Neural progenitor cell (in vitro differentiated cells): ENCODE measurements around the gene ZNF672. TPM values are rescaled to one million over a fixed set of nuclear protein-coding genes. Genes with fewer than 3 reads are reported as not detected.
"Not testable (repeated sequence)": the region's sequence is repeated elsewhere in the genome, so short reads cannot be mapped to it uniquely, and the experiment has no call there.

Source experiments
- DNase-seq: peaks from one replicate; pipeline ENCODE4 v3.0.0-alpha.2; 2016; ENCODE audit warnings: low spot score
- H2AFZ ChIP-seq: fragments of 200-600 bp; sonication (generic); replicated peaks from 2 replicates; pipeline ENCODE4 v1.6.1; 2016; ENCODE audit warnings: antibody characterized with exemption
- H3F3A ChIP-seq: fragments of 200-600 bp; sonication (generic); 2 replicates; pipeline ENCODE4 v1.6.1; 2016; ENCODE audit warnings: antibody characterized with exemption, low read depth
- H3K27ac ChIP-seq: fragments of 200-600 bp; sonication (generic); 2 replicates; pipeline ENCODE4 v1.5.1; 2016; ENCODE audit warnings: mild to moderate bottlenecking
- H3K27me3 ChIP-seq: fragments of 200-600 bp; sonication (generic); 2 replicates; pipeline ENCODE4 v1.6.1; 2016; ENCODE audit warnings: mild to moderate bottlenecking, moderate library complexity
- H3K36me3 ChIP-seq: fragments of 200-600 bp; sonication (generic); 2 replicates; pipeline ENCODE4 v1.5.1; 2016
- H3K4me1 ChIP-seq: fragments of 200-600 bp; sonication (generic); 2 replicates; pipeline ENCODE4 v1.6.1; 2016; ENCODE audit warnings: mixed run types
- H3K4me2 ChIP-seq: fragments of 200-600 bp; sonication (generic); 2 replicates; pipeline ENCODE4 v1.6.1; 2016
- H3K4me3 ChIP-seq: fragments of 200-600 bp; sonication (generic); 2 replicates; pipeline ENCODE4 v1.5.1; 2016
- H3K79me2 ChIP-seq: fragments of 200-600 bp; sonication (generic); 2 replicates; pipeline ENCODE4 v1.6.1; 2016; ENCODE audit warnings: low read depth
- H3K9ac ChIP-seq: fragments of 200-600 bp; sonication (generic); 2 replicates; pipeline ENCODE4 v1.6.1; 2016
- H3K9me3 ChIP-seq: fragments of 200-600 bp; sonication (generic); 2 replicates; pipeline ENCODE4 v1.5.1; 2016; ENCODE audit warnings: low read depth
- H4K20me1 ChIP-seq: fragments of 200-600 bp; sonication (generic); 2 replicates; pipeline ENCODE4 v1.6.1; 2016; ENCODE audit warnings: low read depth
- H3K27ac Mint-ChIP-seq: 3 replicates; pipeline ENCODE4 v1.8.0; 2021; ENCODE audit warnings: mixed read lengths
- H3K27me3 Mint-ChIP-seq: 2 replicates; pipeline ENCODE4 v1.8.0; 2022; ENCODE audit warnings: low read depth, mild to moderate bottlenecking, inconsistent platforms, moderate library complexity, mixed read lengths; ENCODE audit not compliant: insufficient read depth
- H3K36me3 Mint-ChIP-seq: 3 replicates; pipeline ENCODE4 v1.8.0; 2021; ENCODE audit warnings: mixed read lengths
- H3K4me1 Mint-ChIP-seq: 3 replicates; pipeline ENCODE4 v1.8.0; 2021; ENCODE audit warnings: mixed read lengths
- H3K4me3 Mint-ChIP-seq: 3 replicates; pipeline ENCODE4 v1.8.0; 2021; ENCODE audit warnings: mild to moderate bottlenecking, moderate library complexity, mixed read lengths
- H3K9me3 Mint-ChIP-seq: 3 replicates; pipeline ENCODE4 v1.8.0; 2020; ENCODE audit warnings: mixed read lengths
- EZH2 ChIP-seq: fragments of 200-600 bp; sonication (generic); IDR thresholded peaks from 2 replicates; pipeline ENCODE4 v1.6.1; 2017; ENCODE audit warnings: antibody characterized with exemption, mild to moderate bottlenecking, moderate library complexity
- EZH2phosphoT487 ChIP-seq: fragments of 200-600 bp; sonication (generic); IDR thresholded peaks from 2 replicates; pipeline ENCODE4 v1.6.1; 2017; ENCODE audit warnings: antibody characterized with exemption
- total RNA-seq: library from RNA; depleted of rRNA; stranded (reverse); fragments of >200 nt; gene quantifications from 2 replicates; pipeline ENCODE4 v1.2.3, GENCODE V29; 2015; ENCODE audit warnings: low replicate concordance
- TF ChIP-seq, protein P1 (sequence below): fragments of 200-600 bp; sonication (generic); IDR thresholded peaks from 2 replicates; pipeline ENCODE4 v1.5.1; 2017; ENCODE audit warnings: antibody characterized with exemption, mild to moderate bottlenecking

Gene ZNF672
- total RNA-seq, 1 donor from 2014 or later = 16.9 TPM

DNA sequence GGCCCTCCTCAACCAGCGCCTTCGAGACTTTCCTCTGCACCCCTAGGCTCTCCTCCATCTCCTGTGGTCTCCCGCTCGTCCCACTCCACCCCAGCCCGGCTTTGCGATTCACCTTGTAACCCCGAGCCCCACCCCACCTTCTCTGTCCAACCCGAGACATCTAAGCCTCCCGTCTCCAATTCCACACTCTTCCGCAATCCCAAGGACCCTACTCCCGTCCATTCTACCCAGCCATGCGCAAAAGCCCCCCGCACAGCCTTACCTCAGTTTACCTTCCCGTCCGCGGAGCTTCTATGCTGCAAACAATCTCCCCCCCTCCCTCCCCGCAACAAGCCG lies 12.5 kb upstream of the ZNF672 start:
- TF ChIP-seq EZH2 (no peak), EZH2phosphoT487 (no peak)
- TF ChIP-seq, protein P1, sequence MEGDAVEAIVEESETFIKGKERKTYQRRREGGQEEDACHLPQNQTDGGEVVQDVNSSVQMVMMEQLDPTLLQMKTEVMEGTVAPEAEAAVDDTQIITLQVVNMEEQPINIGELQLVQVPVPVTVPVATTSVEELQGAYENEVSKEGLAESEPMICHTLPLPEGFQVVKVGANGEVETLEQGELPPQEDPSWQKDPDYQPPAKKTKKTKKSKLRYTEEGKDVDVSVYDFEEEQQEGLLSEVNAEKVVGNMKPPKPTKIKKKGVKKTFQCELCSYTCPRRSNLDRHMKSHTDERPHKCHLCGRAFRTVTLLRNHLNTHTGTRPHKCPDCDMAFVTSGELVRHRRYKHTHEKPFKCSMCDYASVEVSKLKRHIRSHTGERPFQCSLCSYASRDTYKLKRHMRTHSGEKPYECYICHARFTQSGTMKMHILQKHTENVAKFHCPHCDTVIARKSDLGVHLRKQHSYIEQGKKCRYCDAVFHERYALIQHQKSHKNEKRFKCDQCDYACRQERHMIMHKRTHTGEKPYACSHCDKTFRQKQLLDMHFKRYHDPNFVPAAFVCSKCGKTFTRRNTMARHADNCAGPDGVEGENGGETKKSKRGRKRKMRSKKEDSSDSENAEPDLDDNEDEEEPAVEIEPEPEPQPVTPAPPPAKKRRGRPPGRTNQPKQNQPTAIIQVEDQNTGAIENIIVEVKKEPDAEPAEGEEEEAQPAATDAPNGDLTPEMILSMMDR = no peak
- Histone ChIP-seq H3K27me3 (no peaks in the 10 kb centered on the region), H4K20me1 (peaks cover 6% of the 10 kb centered on the region), H3K9ac (peak overlapping the region; percentile 70), H3K4me1 (peaks cover 14% of the 10 kb centered on the region), H3K27ac (no peak overlapping the region), H3K79me2 (peaks cover 50% of the 10 kb centered on the region), H3F3A (peaks cover 7% of the 10 kb centered on the region), H3K4me2 (peak overlapping the region; percentile 89), H3K36me3 (no peaks in the 10 kb centered on the region), H3K4me3 (peak overlapping the region; percentile 86), H2AFZ (peak overlapping the region; percentile 100), H3K9me3 (no peaks in the 10 kb centered on the region)
- H3K27ac Mint-ChIP-seq = peak overlapping the region; percentile 99
- H3K9me3 Mint-ChIP-seq = peaks cover under 1% of the 10 kb centered on the region
- peaks cover 30% of the 10 kb centered on the region for H3K4me1 Mint-ChIP-seq
- H3K36me3 Mint-ChIP-seq = peaks cover 6% of the 10 kb centered on the region
- DNase-seq = no peak
- H3K27me3 Mint-ChIP-seq = no peaks in the 10 kb centered on the region
- peak overlapping the region; percentile 93 for H3K4me3 Mint-ChIP-seq

GRCh38 chr1:248825909-248826760 lies 11.9 kb upstream of the ZNF672 start, which contains the start of gene SH3BP5L:
Gene SH3BP5L (minus strand): TSS chr1:248825915. CDS start chr1:248824935, 980 bp downstream.
- peak within 1 kb of the TSS; percentile 92 for H3K9ac ChIP-seq
- H3K27me3 Mint-ChIP-seq = no peaks in the 10 kb centered on the region
- no peaks in the 10 kb centered on the region for H3K36me3 ChIP-seq
- H3K27ac Mint-ChIP-seq = peak within 1 kb of the TSS; percentile 99
- H3K79me2 ChIP-seq = peaks cover 45% of the 10 kb centered on the region
- H3F3A ChIP-seq = peaks cover 7% of the 10 kb centered on the region
- H3K36me3 Mint-ChIP-seq = peaks cover 6% of the 10 kb centered on the region
- DNase-seq = peak; percentile 94
- H3K4me1 ChIP-seq = peaks cover 14% of the 10 kb centered on the region
- TF ChIP-seq EZH2 (no peak), EZH2phosphoT487 (no peak)
- TF ChIP-seq, protein P1 = peak; percentile 74
- peak within 1 kb of the TSS; percentile 93 for H3K4me3 Mint-ChIP-seq
- no peaks in the 10 kb centered on the region for H3K27me3 ChIP-seq
- H3K4me3 ChIP-seq = peak within 1 kb of the TSS; percentile 86
- peak within 1 kb of the TSS; percentile 100 for H2AFZ ChIP-seq
- H3K9me3 Mint-ChIP-seq = peaks cover 5% of the 10 kb centered on the region
- H3K9me3 ChIP-seq = no peaks in the 10 kb centered on the region
- peak within 1 kb of the TSS; percentile 89 for H3K4me2 ChIP-seq
- H3K27ac ChIP-seq = peak within 1 kb of the TSS; percentile 91
- peaks cover 6% of the 10 kb centered on the region for H4K20me1 ChIP-seq
- H3K4me1 Mint-ChIP-seq = peaks cover 32% of the 10 kb centered on the region

DNA sequence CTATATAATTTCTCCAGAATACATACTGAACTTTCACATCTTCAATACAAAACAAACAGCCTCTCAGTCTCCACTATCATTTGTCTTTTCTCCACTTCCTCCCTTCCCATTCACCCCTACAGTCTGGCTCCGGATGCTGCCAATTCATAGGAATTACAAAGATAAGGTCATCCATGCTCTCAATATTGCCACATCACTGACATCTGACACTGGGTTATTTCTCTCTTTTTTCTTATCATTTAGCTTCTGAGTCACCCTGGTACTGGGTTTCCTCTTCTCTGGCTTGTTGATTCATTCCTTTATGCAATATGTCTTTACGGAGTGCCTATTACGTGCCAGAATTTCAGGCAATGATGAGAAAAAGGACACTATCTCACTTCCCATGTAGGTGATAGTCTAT lies 9.2 kb upstream of the ZNF672 start:
- H3K9me3 Mint-ChIP-seq = peaks cover 5% of the 10 kb centered on the region
- Histone ChIP-seq H3K27ac (no peak overlapping the region), H3K4me1 (peaks cover 14% of the 10 kb centered on the region), H3F3A (peaks cover 7% of the 10 kb centered on the region), H4K20me1 (no peaks in the 10 kb centered on the region), H3K36me3 (no peaks in the 10 kb centered on the region), H3K79me2 (peaks cover 18% of the 10 kb centered on the region), H3K9ac (no peak overlapping the region), H3K4me2 (no peak overlapping the region), H3K9me3 (no peaks in the 10 kb centered on the region), H3K4me3 (no peak overlapping the region), H2AFZ (no peak overlapping the region), H3K27me3 (peaks cover 6% of the 10 kb centered on the region)
- H3K36me3 Mint-ChIP-seq = peaks cover 6% of the 10 kb centered on the region
- DNase-seq = no peak
- H3K27me3 Mint-ChIP-seq = peaks cover 2% of the 10 kb centered on the region
- H3K4me1 Mint-ChIP-seq = peaks cover 27% of the 10 kb centered on the region
- no peak overlapping the region for H3K27ac Mint-ChIP-seq
- no peak for TF ChIP-seq EZH2phosphoT487
- no peak for TF ChIP-seq EZH2
- TF ChIP-seq, protein P1 = no peak
- H3K4me3 Mint-ChIP-seq = no peak overlapping the region

GRCh38 chr1:248830718-248831017 lies 7.4 kb upstream of the ZNF672 start:
- H3K4me1 ChIP-seq, H3K4me3 ChIP-seq, H3K27ac ChIP-seq, H3K27ac Mint-ChIP-seq, H3K4me2 ChIP-seq, H4K20me1 ChIP-seq, H3K9me3 Mint-ChIP-seq, H2AFZ ChIP-seq, H3K9ac ChIP-seq, H3K36me3 Mint-ChIP-seq, H3K36me3 ChIP-seq, H3K27me3 Mint-ChIP-seq, H3F3A ChIP-seq, DNase-seq, H3K4me3 Mint-ChIP-seq, H3K9me3 ChIP-seq, H3K79me2 ChIP-seq: not testable (repeated sequence)
- peaks cover 13% of the 10 kb centered on the region for H3K4me1 Mint-ChIP-seq
- peaks cover 20% of the 10 kb centered on the region for H3K27me3 ChIP-seq
